ENCODE data around the gene PIGC.

- TF ChIP-seq CTCF (conservative IDR thresholded peaks at IDR 0.05) (no peak), ZFX (IDR thresholded peaks at IDR 0.05) (no peak)
Measured at GRCh38 chr1:172467446-172467845, 23.6 kb upstream of the PIGC start.
